PC-9 (cell line): ENCODE measurements around the gene CD68. TPM values are rescaled to one million over a fixed set of nuclear protein-coding genes. Genes with fewer than 3 reads are reported as not detected.

Experiments
- BruUV-seq: library from RNA; stranded (reverse); fragments of 400-500 nt; replicated peaks from 2 replicates; lab custom pipeline; 2021; lab: Mats Ljungman, UMichigan
- CTCF ChIA-PET: fragments of 300-600 bp; sonication (Branson Sonifier 250); formaldehyde crosslinking; loops from one replicate; lab custom pipeline; 2022; ENCODE audit warnings: antibody characterized with exemption; lab: Charles Lee
- POLR2A ChIA-PET: fragments of 300-600 bp; sonication (Branson Sonifier 250); formaldehyde crosslinking; loops from one replicate; lab custom pipeline; 2022; ENCODE audit warnings: antibody characterized with exemption; ENCODE audit not compliant: unreplicated experiment; lab: Charles Lee
- DNase-seq, 2 experiments: peaks; one replicate each; pipeline versions ENCODE4 v3.0.0 to v3.0.0-alpha.2; 2015 to 2022; ENCODE audit warnings: mixed read lengths in 1 of 2
- H2AFZ ChIP-seq: fragments of 200-600 bp; sonication (generic); 2 replicates; pipeline ENCODE4 v1.8.1; 2017; ENCODE audit warnings: antibody characterized with exemption
- H3F3A ChIP-seq: fragments of 200-600 bp; sonication (generic); 2 replicates; pipeline ENCODE4 v1.8.1; 2017; ENCODE audit warnings: antibody characterized with exemption, mild to moderate bottlenecking, low read depth; ENCODE audit not compliant: insufficient read depth
- H3K27ac ChIP-seq: fragments of 200-600 bp; sonication (generic); 2 replicates; pipeline ENCODE4 v1.6.1; 2016; ENCODE audit warnings: mixed run types
- H3K27me3 ChIP-seq: fragments of 200-600 bp; sonication (generic); 2 replicates; pipeline ENCODE4 v1.6.1; 2016; ENCODE audit warnings: low read depth, mixed run types; ENCODE audit not compliant: insufficient read depth
- H3K36me3 ChIP-seq: fragments of 200-600 bp; sonication (generic); 2 replicates; pipeline ENCODE4 v1.6.1; 2016; ENCODE audit warnings: low read depth, mixed run types
- H3K4me1 ChIP-seq: fragments of 200-600 bp; sonication (generic); replicated peaks from 2 replicates; pipeline ENCODE4 v1.6.1; 2016; ENCODE audit warnings: mixed run types; ENCODE audit not compliant: insufficient read depth
- H3K4me2 ChIP-seq: fragments of 200-600 bp; sonication (generic); 2 replicates; pipeline ENCODE4 v1.6.1; 2017; ENCODE audit warnings: mixed run types
- H3K4me3 ChIP-seq: fragments of 200-600 bp; sonication (generic); 2 replicates; pipeline ENCODE4 v1.6.1; 2016; ENCODE audit warnings: mixed run types
- H3K79me2 ChIP-seq: fragments of 200-600 bp; sonication (generic); 2 replicates; pipeline ENCODE4 v1.6.1; 2017; ENCODE audit warnings: low read depth, mixed run types
- H3K9me2 ChIP-seq: fragments of 200-600 bp; sonication (generic); 2 replicates; pipeline ENCODE4 v1.8.1; 2017; ENCODE audit warnings: mild to moderate bottlenecking; ENCODE audit not compliant: insufficient read depth
- H3K9me3 ChIP-seq: fragments of 200-600 bp; sonication (generic); 2 replicates; pipeline ENCODE4 v1.8.1; 2016; ENCODE audit warnings: low read depth; ENCODE audit not compliant: insufficient read depth
- H4K20me1 ChIP-seq: fragments of 200-600 bp; sonication (generic); 2 replicates; pipeline ENCODE4 v1.8.1; 2017; ENCODE audit not compliant: insufficient read depth
- EZH2 ChIP-seq: fragments of 200-600 bp; sonication (generic); IDR thresholded peaks from 2 replicates; pipeline ENCODE4 v1.8.0; 2017; ENCODE audit warnings: antibody characterized with exemption, low read depth
- intact Hi-C: fragments of 100-400 bp; cut with micrococcal nuclease; formaldehyde crosslinking; loops from one replicate; pipeline ENCODE4 v1.10.0; 2022; ENCODE audit not compliant: unreplicated experiment
- total RNA-seq: library from RNA; stranded (reverse); gene quantifications from 2 replicates; pipeline ENCODE4 v1.2.3, GENCODE V29; 2021
- TF ChIP-seq, protein P1 (sequence below): fragments of 200-600 bp; sonication (generic); conservative IDR thresholded peaks from 2 replicates; pipeline ENCODE4 v1.6.1; 2017; ENCODE audit warnings: mixed run types, antibody characterized with exemption, mild to moderate bottlenecking, moderate library complexity

CD68 gene
- total RNA-seq, 1 experiment from 2014 or later: 37.0 TPM

DNA sequence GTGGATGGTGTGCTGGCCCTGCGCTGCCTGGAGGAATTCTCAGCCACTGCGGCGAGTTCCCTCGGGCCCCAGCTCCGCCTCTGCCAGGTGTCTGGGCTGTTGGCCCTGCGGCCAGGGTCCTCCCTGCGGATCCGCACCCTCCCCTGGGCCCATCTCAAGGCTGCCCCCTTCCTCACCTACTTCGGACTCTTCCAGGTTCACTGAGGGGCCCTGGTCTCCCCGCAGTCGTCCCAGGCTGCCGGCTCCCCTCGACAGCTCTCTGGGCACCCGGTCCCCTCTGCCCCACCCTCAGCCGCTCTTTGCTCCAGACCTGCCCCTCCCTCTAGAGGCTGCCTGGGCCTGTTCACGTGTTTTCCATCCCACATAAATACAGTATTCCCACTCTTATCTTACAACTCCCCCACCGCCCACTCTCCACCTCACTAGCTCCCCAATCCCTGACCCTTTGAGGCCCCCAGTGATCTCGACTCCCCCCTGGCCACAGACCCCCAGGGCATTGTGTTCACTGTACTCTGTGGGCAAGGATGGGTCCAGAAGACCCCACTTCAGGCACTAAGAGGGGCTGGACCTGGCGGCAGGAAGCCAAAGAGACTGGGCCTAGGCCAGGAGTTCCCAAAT is 22.2 kb upstream of the CD68 start:
- peak overlapping the region; percentile 87 for H3K4me2 ChIP-seq
- no peak overlapping the region for H2AFZ ChIP-seq
- H3K36me3 ChIP-seq: no peaks in the 10 kb centered on the region
- H3K4me3 ChIP-seq: no peak overlapping the region
- H3F3A ChIP-seq: no peaks in the 10 kb centered on the region
- no peak for DNase-seq
- no peak for TF ChIP-seq EZH2
- TF ChIP-seq, protein P1, sequence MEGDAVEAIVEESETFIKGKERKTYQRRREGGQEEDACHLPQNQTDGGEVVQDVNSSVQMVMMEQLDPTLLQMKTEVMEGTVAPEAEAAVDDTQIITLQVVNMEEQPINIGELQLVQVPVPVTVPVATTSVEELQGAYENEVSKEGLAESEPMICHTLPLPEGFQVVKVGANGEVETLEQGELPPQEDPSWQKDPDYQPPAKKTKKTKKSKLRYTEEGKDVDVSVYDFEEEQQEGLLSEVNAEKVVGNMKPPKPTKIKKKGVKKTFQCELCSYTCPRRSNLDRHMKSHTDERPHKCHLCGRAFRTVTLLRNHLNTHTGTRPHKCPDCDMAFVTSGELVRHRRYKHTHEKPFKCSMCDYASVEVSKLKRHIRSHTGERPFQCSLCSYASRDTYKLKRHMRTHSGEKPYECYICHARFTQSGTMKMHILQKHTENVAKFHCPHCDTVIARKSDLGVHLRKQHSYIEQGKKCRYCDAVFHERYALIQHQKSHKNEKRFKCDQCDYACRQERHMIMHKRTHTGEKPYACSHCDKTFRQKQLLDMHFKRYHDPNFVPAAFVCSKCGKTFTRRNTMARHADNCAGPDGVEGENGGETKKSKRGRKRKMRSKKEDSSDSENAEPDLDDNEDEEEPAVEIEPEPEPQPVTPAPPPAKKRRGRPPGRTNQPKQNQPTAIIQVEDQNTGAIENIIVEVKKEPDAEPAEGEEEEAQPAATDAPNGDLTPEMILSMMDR: no peak
- intact Hi-C loops: no loop called here
- H3K27me3 ChIP-seq: no peaks in the 10 kb centered on the region
- H3K4me1 ChIP-seq: peaks cover 9% of the 10 kb centered on the region
- H3K9me3 ChIP-seq: no peaks in the 10 kb centered on the region
- BruUV-seq: no TSS peak
- POLR2A ChIA-PET: interaction anchor here (0.7 to 1.5 kb wide), 2 partner anchors 59 to 122 kb away, joined by 4 to 11 read pairs; no protein-coding TSS in a partner anchor
- no peaks in the 10 kb centered on the region for H4K20me1 ChIP-seq
- H3K9me2 ChIP-seq: no peaks in the 10 kb centered on the region
- H3K27ac ChIP-seq: no peak overlapping the region
- peaks cover 2% of the 10 kb centered on the region for H3K79me2 ChIP-seq
- CTCF ChIA-PET: interaction anchor here (1.4 kb wide), 1 partner anchor 43 kb away, joined by 3 read pairs; no protein-coding TSS in a partner anchor

- intact Hi-C loops: loop anchor here (1.0 to 2.0 kb wide), 4 partner anchors 73 to 207 kb away; partner anchors contain the start of genes PLSCR3, POLR2A and TMEM256
- Histone ChIP-seq H3K9me2 (no peaks in the 10 kb centered on the region), H4K20me1 (no peaks in the 10 kb centered on the region), H3K36me3 (no peaks in the 10 kb centered on the region), H3K27ac (peak overlapping the region; percentile 78), H3K27me3 (no peaks in the 10 kb centered on the region), H3K4me1 (peaks cover 9% of the 10 kb centered on the region), H3F3A (no peaks in the 10 kb centered on the region), H3K9me3 (no peaks in the 10 kb centered on the region), H3K79me2 (peaks cover 9% of the 10 kb centered on the region), H3K4me2 (peak overlapping the region; percentile 87), H3K4me3 (peak overlapping the region; percentile 50), H2AFZ (peak overlapping the region; percentile 74; the same call in 1 of the 2 replicates)
- ChIA-PET POLR2A (interaction anchor here (0.7 to 1.5 kb wide), 2 partner anchors 58 to 123 kb away, joined by 4 to 11 read pairs; no protein-coding TSS in a partner anchor), CTCF (interaction anchor here (0.6 to 1.4 kb wide), 3 partner anchors 44 to 232 kb away, joined by 3 to 7 read pairs (median 3); no protein-coding TSS in a partner anchor)
- DNase-seq: peak; percentile 78 to 97
- TF ChIP-seq EZH2: no peak
- TF ChIP-seq, protein P1: no peak
- no TSS peak for BruUV-seq
These were observed 21.5 kb upstream of the CD68 start for GRCh38 chr17:7557775-7558543.
